Left ventricle myocardium inferior (tissue), 1 donor: Measurements from ENCODE around the gene GEN1. TPM values are rescaled to one million over a fixed set of nuclear protein-coding genes. Genes with fewer than 3 reads are reported as not detected.
"Not testable (repeated sequence)": the region's sequence is repeated elsewhere in the genome, so short reads cannot be mapped to it uniquely, and the experiment has no call there.

ENCODE experiments used
- DNase-seq: peaks from one replicate; pipeline ENCODE4 v3.0.0-alpha.2; 2020
- H3K27ac ChIP-seq: fragments of 200-600 bp; replicated peaks from 2 replicates; pipeline ENCODE4 v1.8.0; 2021
- H3K27me3 ChIP-seq: fragments of 200-600 bp; 2 replicates; pipeline ENCODE4 v1.8.0; 2021; ENCODE audit warnings: low read depth
- H3K36me3 ChIP-seq: fragments of 200-600 bp; 2 replicates; pipeline ENCODE4 v1.8.0; 2021
- H3K4me1 ChIP-seq: fragments of 200-600 bp; 2 replicates; pipeline ENCODE4 v1.8.0; 2021
- H3K4me3 ChIP-seq: fragments of 200-600 bp; 2 replicates; pipeline ENCODE4 v1.8.0; 2021; ENCODE audit warnings: mild to moderate bottlenecking, moderate library complexity
- H3K9me3 ChIP-seq: fragments of 200-600 bp; replicated peaks from 2 replicates; pipeline ENCODE4 v1.8.0; 2021
- intact Hi-C: fragments of 100-400 bp; cut with micrococcal nuclease; formaldehyde crosslinking; loops from one replicate; pipeline ENCODE4 v1.11.0; 2022
- total RNA-seq: library from RNA; stranded (reverse); fragmentation: NEBNext Ultra II Directional; extraction: Animal tissue kit (Norgen Biotek cat#: 25700); gene quantifications from one replicate; pipeline ENCODE4 v1.2.1, GENCODE V29; 2021
- TF ChIP-seq, protein P1 (sequence below): fragments of 200-600 bp; IDR thresholded peaks from 2 replicates; pipeline ENCODE4 v1.8.0; 2021; ENCODE audit warnings: antibody characterized with exemption, mild to moderate bottlenecking, borderline replicate concordance
- donor health status: DM: no; HTN: yes; CAD: no; lungs with severe emphysema.

GEN1 gene
- total RNA-seq, 1 donor from 2014 or later, result 4.3 TPM

- DNase-seq, result peak; percentile 23
- H3K27ac ChIP-seq, result peak overlapping the region; percentile 88
Measured at GRCh38 chr2:17821080-17821479, 67.1 kb downstream of the GEN1 start.

GRCh38 chr2:17821535-17822444 lies 67.9 kb downstream of the GEN1 start:
- TF ChIP-seq, protein P1, sequence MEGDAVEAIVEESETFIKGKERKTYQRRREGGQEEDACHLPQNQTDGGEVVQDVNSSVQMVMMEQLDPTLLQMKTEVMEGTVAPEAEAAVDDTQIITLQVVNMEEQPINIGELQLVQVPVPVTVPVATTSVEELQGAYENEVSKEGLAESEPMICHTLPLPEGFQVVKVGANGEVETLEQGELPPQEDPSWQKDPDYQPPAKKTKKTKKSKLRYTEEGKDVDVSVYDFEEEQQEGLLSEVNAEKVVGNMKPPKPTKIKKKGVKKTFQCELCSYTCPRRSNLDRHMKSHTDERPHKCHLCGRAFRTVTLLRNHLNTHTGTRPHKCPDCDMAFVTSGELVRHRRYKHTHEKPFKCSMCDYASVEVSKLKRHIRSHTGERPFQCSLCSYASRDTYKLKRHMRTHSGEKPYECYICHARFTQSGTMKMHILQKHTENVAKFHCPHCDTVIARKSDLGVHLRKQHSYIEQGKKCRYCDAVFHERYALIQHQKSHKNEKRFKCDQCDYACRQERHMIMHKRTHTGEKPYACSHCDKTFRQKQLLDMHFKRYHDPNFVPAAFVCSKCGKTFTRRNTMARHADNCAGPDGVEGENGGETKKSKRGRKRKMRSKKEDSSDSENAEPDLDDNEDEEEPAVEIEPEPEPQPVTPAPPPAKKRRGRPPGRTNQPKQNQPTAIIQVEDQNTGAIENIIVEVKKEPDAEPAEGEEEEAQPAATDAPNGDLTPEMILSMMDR, result no peak
- Histone ChIP-seq H3K9me3 (no peaks in the 10 kb centered on the region), H3K27ac (peak overlapping the region; percentile 88), H3K4me3 (no peak overlapping the region), H3K27me3 (no peaks in the 10 kb centered on the region), H3K4me1 (peaks cover 37% of the 10 kb centered on the region), H3K36me3 (no peaks in the 10 kb centered on the region)
- DNase-seq, result no peak
- intact Hi-C loops, result no loop called here

More at GRCh38 chr2:17821080-17821479, 67.1 kb downstream of the GEN1 start:
- TF ChIP-seq, protein P1, result no peak
- intact Hi-C loops, result no loop called here
- Histone ChIP-seq H3K36me3 (no peaks in the 10 kb centered on the region), H3K9me3 (no peaks in the 10 kb centered on the region), H3K4me3 (peak overlapping the region; percentile 13), H3K27me3 (no peaks in the 10 kb centered on the region), H3K4me1 (peaks cover 37% of the 10 kb centered on the region)

GRCh38 chr2:17822445-17823117 lies 68.6 kb downstream of the GEN1 start:
- Histone ChIP-seq H3K27me3 (no peaks in the 10 kb centered on the region), H3K27ac (peak overlapping the region; percentile 88), H3K4me1 (peaks cover 37% of the 10 kb centered on the region), H3K9me3 (no peaks in the 10 kb centered on the region), H3K4me3 (no peak overlapping the region), H3K36me3 (no peaks in the 10 kb centered on the region)
- intact Hi-C loops, result no loop called here
- TF ChIP-seq, protein P1, result no peak
- DNase-seq, result no peak

- H3K4me3 ChIP-seq, H3K9me3 ChIP-seq, H3K36me3 ChIP-seq, DNase-seq, H3K27me3 ChIP-seq, intact Hi-C loops: not testable (repeated sequence)
- H3K27ac ChIP-seq, result peak overlapping the region; percentile 88
- H3K4me1 ChIP-seq, result peaks cover 37% of the 10 kb centered on the region
Measured at GRCh38 chr2:17823646-17824045, 69.7 kb downstream of the GEN1 start.

DNA sequence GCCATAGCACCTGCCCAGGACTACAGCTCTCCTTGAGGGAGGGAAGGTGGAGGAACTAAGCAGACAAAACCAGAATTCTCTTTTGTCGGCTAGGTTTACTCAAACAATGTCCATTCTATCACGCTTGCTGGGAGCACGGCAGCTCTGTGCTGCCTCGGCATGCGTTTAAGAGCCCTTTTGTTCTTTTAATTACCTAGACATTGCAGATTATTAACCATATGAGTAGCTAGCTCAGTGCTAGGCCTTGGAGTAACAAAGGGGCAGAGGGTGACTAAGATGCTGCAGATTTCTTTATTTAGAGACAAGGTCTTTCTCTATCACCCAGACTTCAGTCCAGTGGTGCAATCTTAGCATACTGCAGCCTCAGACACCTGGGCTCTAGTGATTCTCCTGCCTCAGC lies 73.4 kb downstream of the GEN1 start:
- intact Hi-C loops, result no loop called here
- DNase-seq, result no peak
- no peak overlapping the region for H3K4me3 ChIP-seq
- H3K36me3 ChIP-seq, result no peaks in the 10 kb centered on the region
- no peaks in the 10 kb centered on the region for H3K9me3 ChIP-seq
- no peak overlapping the region for H3K27ac ChIP-seq
- TF ChIP-seq, protein P1, result no peak
- peaks cover 24% of the 10 kb centered on the region for H3K4me1 ChIP-seq
- H3K27me3 ChIP-seq, result peaks cover 7% of the 10 kb centered on the region
